Measurements from ENCODE around the gene TMSB15A. TPM values are rescaled to one million over a fixed set of nuclear protein-coding genes. Genes with fewer than 3 reads are reported as not detected.

TMSB15A gene
- total and polyA plus RNA-seq, 2 of the 8 experiments (the other 6 are each of a cell fraction or from before 2014, with no cell fraction given) = 87.6 to 189 TPM

- no peak for TF ChIP-seq CHD7 (IDR thresholded peaks at IDR 0.05; ENCODE audit: insufficient replicate concordance, low read length)
- no peak for TF ChIP-seq HDAC6 (IDR thresholded peaks at IDR 0.05; ENCODE audit: low read depth, low read length)
- no peak for TF ChIP-seq KDM5A (IDR thresholded peaks at IDR 0.05; ENCODE audit: low read length)
- TF ChIP-seq CHD2 (IDR thresholded peaks at IDR 0.05; ENCODE audit: low read length) = no peak
- TF ChIP-seq RAD21 (IDR thresholded peaks at IDR 0.05 in 1 of 2, conservative IDR thresholded peaks at IDR 0.05 in 1 of 2; ENCODE audit: low read depth in 2 of 2, low read length in 2 of 2) = no peak
These were observed 24.8 kb downstream of the TMSB15A start (continued) for GRCh38 chrX:102491766-102492165.

All from H1 (cell line).